PC-9 (cell line): Measurements from ENCODE around the gene OGFOD2. TPM values are rescaled to one million over a fixed set of nuclear protein-coding genes. Genes with fewer than 3 reads are reported as not detected.
A peak's percentile ranks its signal among the peaks of the same experiment; 100 is the strongest.

ENCODE experiments used
- BruUV-seq: library from RNA; stranded (reverse); fragments of 400-500 nt; replicated peaks from 2 replicates; lab custom pipeline; 2021; lab: Mats Ljungman, UMichigan
- CTCF ChIA-PET: fragments of 300-600 bp; sonication (Branson Sonifier 250); formaldehyde crosslinking; loops from one replicate; lab custom pipeline; 2022; ENCODE audit warnings: antibody characterized with exemption; lab: Charles Lee
- POLR2A ChIA-PET: fragments of 300-600 bp; sonication (Branson Sonifier 250); formaldehyde crosslinking; loops from one replicate; lab custom pipeline; 2022; ENCODE audit warnings: antibody characterized with exemption; ENCODE audit not compliant: unreplicated experiment; lab: Charles Lee
- DNase-seq, 2 experiments: peaks; one replicate each; pipeline versions ENCODE4 v3.0.0 to v3.0.0-alpha.2; 2015 to 2022; ENCODE audit warnings: mixed read lengths in 1 of 2
- H2AFZ ChIP-seq: fragments of 200-600 bp; sonication (generic); 2 replicates; pipeline ENCODE4 v1.8.1; 2017; ENCODE audit warnings: antibody characterized with exemption
- H3F3A ChIP-seq: fragments of 200-600 bp; sonication (generic); 2 replicates; pipeline ENCODE4 v1.8.1; 2017; ENCODE audit warnings: antibody characterized with exemption, mild to moderate bottlenecking, low read depth; ENCODE audit not compliant: insufficient read depth
- H3K27ac ChIP-seq: fragments of 200-600 bp; sonication (generic); 2 replicates; pipeline ENCODE4 v1.6.1; 2016; ENCODE audit warnings: mixed run types
- H3K27me3 ChIP-seq: fragments of 200-600 bp; sonication (generic); 2 replicates; pipeline ENCODE4 v1.6.1; 2016; ENCODE audit warnings: low read depth, mixed run types; ENCODE audit not compliant: insufficient read depth
- H3K36me3 ChIP-seq: fragments of 200-600 bp; sonication (generic); 2 replicates; pipeline ENCODE4 v1.6.1; 2016; ENCODE audit warnings: low read depth, mixed run types
- H3K4me1 ChIP-seq: fragments of 200-600 bp; sonication (generic); replicated peaks from 2 replicates; pipeline ENCODE4 v1.6.1; 2016; ENCODE audit warnings: mixed run types; ENCODE audit not compliant: insufficient read depth
- H3K4me2 ChIP-seq: fragments of 200-600 bp; sonication (generic); 2 replicates; pipeline ENCODE4 v1.6.1; 2017; ENCODE audit warnings: mixed run types
- H3K4me3 ChIP-seq: fragments of 200-600 bp; sonication (generic); 2 replicates; pipeline ENCODE4 v1.6.1; 2016; ENCODE audit warnings: mixed run types
- H3K79me2 ChIP-seq: fragments of 200-600 bp; sonication (generic); 2 replicates; pipeline ENCODE4 v1.6.1; 2017; ENCODE audit warnings: low read depth, mixed run types
- H3K9me2 ChIP-seq: fragments of 200-600 bp; sonication (generic); 2 replicates; pipeline ENCODE4 v1.8.1; 2017; ENCODE audit warnings: mild to moderate bottlenecking; ENCODE audit not compliant: insufficient read depth
- H3K9me3 ChIP-seq: fragments of 200-600 bp; sonication (generic); 2 replicates; pipeline ENCODE4 v1.8.1; 2016; ENCODE audit warnings: low read depth; ENCODE audit not compliant: insufficient read depth
- H4K20me1 ChIP-seq: fragments of 200-600 bp; sonication (generic); 2 replicates; pipeline ENCODE4 v1.8.1; 2017; ENCODE audit not compliant: insufficient read depth
- EZH2 ChIP-seq: fragments of 200-600 bp; sonication (generic); IDR thresholded peaks from 2 replicates; pipeline ENCODE4 v1.8.0; 2017; ENCODE audit warnings: antibody characterized with exemption, low read depth
- intact Hi-C: fragments of 100-400 bp; cut with micrococcal nuclease; formaldehyde crosslinking; loops from one replicate; pipeline ENCODE4 v1.10.0; 2022; ENCODE audit not compliant: unreplicated experiment
- total RNA-seq: library from RNA; stranded (reverse); gene quantifications from 2 replicates; pipeline ENCODE4 v1.2.3, GENCODE V29; 2021
- TF ChIP-seq, protein P1 (sequence below): fragments of 200-600 bp; sonication (generic); conservative IDR thresholded peaks from 2 replicates; pipeline ENCODE4 v1.6.1; 2017; ENCODE audit warnings: mixed run types, antibody characterized with exemption, mild to moderate bottlenecking, moderate library complexity

Gene OGFOD2
- total RNA-seq, 1 experiment from 2014 or later = 33.5 TPM

DNA sequence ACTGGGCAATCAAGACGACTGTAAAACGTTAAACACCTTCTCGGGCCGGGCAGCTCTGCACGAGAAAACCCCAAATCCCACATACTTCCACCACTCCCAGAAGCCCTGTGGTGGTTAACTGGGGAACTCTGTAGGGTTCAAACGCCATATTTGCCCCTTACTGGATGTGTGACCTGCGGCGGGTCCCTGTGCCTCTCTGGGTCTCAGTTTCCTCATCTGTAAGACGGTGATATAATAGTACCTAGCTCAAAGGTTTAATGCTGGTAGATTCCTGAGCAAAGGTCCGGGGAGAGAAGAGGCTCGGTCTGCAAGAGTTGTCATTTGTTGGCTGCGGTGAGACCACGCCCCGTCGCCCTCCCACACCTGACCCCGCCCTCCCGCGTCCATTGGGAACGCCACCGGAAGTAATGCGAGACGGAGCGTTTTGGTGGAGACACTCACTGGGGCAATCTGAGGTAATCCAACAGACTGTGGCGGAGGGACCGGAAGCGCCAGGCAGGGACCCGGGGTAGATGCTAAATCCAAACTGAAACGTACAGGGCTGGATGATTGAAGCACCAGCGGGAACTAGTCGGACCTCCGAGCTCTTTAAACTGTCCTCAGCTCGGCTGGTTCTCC is 661 bp upstream of the OGFOD2 start:
- H3K4me3 ChIP-seq = peak overlapping the region; percentile 94
- peaks cover 9% of the 10 kb centered on the region; the same call in 1 of the 2 replicates for H3K4me1 ChIP-seq
- no peaks in the 10 kb centered on the region for H3K36me3 ChIP-seq
- no peak for TF ChIP-seq EZH2
- TF ChIP-seq, protein P1, sequence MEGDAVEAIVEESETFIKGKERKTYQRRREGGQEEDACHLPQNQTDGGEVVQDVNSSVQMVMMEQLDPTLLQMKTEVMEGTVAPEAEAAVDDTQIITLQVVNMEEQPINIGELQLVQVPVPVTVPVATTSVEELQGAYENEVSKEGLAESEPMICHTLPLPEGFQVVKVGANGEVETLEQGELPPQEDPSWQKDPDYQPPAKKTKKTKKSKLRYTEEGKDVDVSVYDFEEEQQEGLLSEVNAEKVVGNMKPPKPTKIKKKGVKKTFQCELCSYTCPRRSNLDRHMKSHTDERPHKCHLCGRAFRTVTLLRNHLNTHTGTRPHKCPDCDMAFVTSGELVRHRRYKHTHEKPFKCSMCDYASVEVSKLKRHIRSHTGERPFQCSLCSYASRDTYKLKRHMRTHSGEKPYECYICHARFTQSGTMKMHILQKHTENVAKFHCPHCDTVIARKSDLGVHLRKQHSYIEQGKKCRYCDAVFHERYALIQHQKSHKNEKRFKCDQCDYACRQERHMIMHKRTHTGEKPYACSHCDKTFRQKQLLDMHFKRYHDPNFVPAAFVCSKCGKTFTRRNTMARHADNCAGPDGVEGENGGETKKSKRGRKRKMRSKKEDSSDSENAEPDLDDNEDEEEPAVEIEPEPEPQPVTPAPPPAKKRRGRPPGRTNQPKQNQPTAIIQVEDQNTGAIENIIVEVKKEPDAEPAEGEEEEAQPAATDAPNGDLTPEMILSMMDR = no peak
- H2AFZ ChIP-seq = peak overlapping the region; percentile 100
- peak overlapping the region; percentile 100 for H3K4me2 ChIP-seq
- H3K27me3 ChIP-seq = no peaks in the 10 kb centered on the region
- no peaks in the 10 kb centered on the region for H3K9me2 ChIP-seq
- H3K9me3 ChIP-seq = no peaks in the 10 kb centered on the region
- H3F3A ChIP-seq = peaks cover 7% of the 10 kb centered on the region; the same call in 1 of the 2 replicates
- peaks cover 16% of the 10 kb centered on the region for H3K79me2 ChIP-seq
- DNase-seq = peak; percentile 90 to 98
- peak overlapping the region; percentile 77 for H3K27ac ChIP-seq
- CTCF ChIA-PET = interaction anchor here (0.6 to 1.0 kb wide), 3 partner anchors 199 to 878 kb away, joined by 4 to 5 read pairs (median 4); no protein-coding TSS in a partner anchor
- H4K20me1 ChIP-seq = no peaks in the 10 kb centered on the region
- TSS peak; percentile 76 for BruUV-seq
- intact Hi-C loops = loop anchor here (2.0 to 10.0 kb wide), 2 partner anchors 258 to 630 kb away; partner anchors contain the start of genes DDX55, MPHOSPH9 and MTRFR
- POLR2A ChIA-PET = interaction anchor here (0.6 to 1.0 kb wide), 6 partner anchors 63 to 276 kb away, joined by 3 to 10 read pairs (median 6); partner anchors contain the start of genes MPHOSPH9 and MTRFR

DNA sequence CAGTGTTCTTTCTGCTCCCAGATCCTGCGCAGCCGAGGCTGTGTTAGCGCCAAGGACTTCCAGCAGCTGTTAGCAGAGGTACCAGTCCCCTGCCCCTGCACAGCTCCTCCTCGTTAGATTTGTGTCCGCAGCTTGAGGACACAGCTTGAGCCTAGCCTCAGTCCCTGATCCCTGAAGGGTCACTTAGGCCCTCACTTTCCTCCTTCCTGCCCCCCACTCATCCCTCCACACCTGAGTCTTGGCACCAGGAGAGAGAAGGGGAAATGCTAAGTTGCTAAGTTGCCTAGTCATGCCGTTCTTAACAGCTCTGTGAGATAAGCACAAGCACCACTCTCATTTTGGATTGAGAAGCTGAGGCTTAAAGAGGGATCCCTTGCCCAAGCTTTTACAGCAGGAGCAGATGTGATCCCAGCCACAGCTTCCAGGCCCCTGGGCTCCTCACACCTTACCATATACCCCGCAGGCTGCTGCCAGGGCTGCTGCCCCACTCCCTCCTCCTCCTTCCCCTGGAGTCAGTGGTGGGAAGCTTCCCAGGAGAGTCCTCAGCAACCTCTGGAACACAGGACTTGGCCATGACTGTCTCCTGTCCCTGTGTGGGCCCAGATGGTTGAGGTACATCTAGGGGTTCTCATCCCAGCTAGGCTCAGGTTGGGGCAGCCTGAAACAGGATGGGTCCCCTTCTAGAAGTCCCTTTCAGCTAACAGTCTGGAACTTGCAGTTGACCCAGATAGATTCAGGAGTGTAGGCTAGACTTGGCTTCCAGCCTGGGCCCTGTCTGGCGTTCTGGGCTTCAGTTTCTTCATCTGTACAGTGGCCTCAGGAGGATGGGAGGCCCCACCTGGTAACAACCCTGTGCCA is 975 bp downstream of the OGFOD2 start:
- peaks cover 7% of the 10 kb centered on the region; the same call in 1 of the 2 replicates for H3F3A ChIP-seq
- H3K27me3 ChIP-seq = no peaks in the 10 kb centered on the region
- no peak for DNase-seq
- no peaks in the 10 kb centered on the region for H3K36me3 ChIP-seq
- peaks cover 18% of the 10 kb centered on the region for H3K79me2 ChIP-seq
- CTCF ChIA-PET = interaction anchor here (0.6 to 1.1 kb wide), 3 partner anchors 29 to 262 kb away, joined by 3 to 4 read pairs (median 4); no protein-coding TSS in a partner anchor
- no peaks in the 10 kb centered on the region for H3K9me3 ChIP-seq
- peak overlapping the region; percentile 100 for H3K4me2 ChIP-seq
- intact Hi-C loops = loop anchor here (2.0 to 10.0 kb wide), 2 partner anchors 257 to 629 kb away; partner anchors contain the start of genes DDX55, MPHOSPH9 and MTRFR
- H3K4me3 ChIP-seq = peak overlapping the region; percentile 94
- TF ChIP-seq, protein P1 = no peak
- TF ChIP-seq EZH2 = no peak
- no peaks in the 10 kb centered on the region for H4K20me1 ChIP-seq
- peak overlapping the region; percentile 100 for H2AFZ ChIP-seq
- peak overlapping the region; percentile 31; the same call in 1 of the 2 replicates for H3K27ac ChIP-seq
- no peaks in the 10 kb centered on the region for H3K9me2 ChIP-seq
- H3K4me1 ChIP-seq = peaks cover 9% of the 10 kb centered on the region; the same call in 1 of the 2 replicates
- BruUV-seq = no TSS peak
- POLR2A ChIA-PET = interaction anchor here (0.6 to 0.7 kb wide), 2 partner anchors 8 to 178 kb away, joined by 5 read pairs; no protein-coding TSS in a partner anchor

DNA sequence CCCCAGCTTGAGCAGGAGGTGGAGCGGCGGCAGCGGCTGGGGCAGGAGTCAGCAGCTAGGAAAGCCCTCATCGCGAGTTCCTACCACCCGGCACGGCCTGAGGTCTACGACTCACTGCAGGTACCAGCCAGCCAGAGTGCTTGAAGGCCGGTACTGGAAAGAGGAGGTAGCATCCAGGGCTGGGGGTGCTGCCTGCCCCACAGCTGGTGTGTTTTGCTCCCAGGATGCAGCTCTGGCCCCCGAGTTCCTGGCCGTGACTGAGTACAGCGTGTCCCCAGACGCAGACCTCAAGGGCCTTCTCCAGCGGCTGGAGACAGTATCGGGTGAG is 1.6 kb downstream of the OGFOD2 start:
- CTCF ChIA-PET = no interaction called here
- POLR2A ChIA-PET = no interaction called here
- no peak overlapping the region for H2AFZ ChIP-seq
- H3K4me1 ChIP-seq = peaks cover 11% of the 10 kb centered on the region; the same call in 1 of the 2 replicates
- TF ChIP-seq, protein P1 = no peak
- no peak for TF ChIP-seq EZH2
- H3K36me3 ChIP-seq = no peaks in the 10 kb centered on the region
- H3K4me2 ChIP-seq = peak overlapping the region; percentile 100
- no peak for DNase-seq
- H3K27me3 ChIP-seq = no peaks in the 10 kb centered on the region
- H3F3A ChIP-seq = peaks cover 7% of the 10 kb centered on the region; the same call in 1 of the 2 replicates
- H3K4me3 ChIP-seq = peak overlapping the region; percentile 94; the same call in 1 of the 2 replicates
- H3K9me3 ChIP-seq = no peaks in the 10 kb centered on the region
- H3K79me2 ChIP-seq = peaks cover 24% of the 10 kb centered on the region
- no peaks in the 10 kb centered on the region for H4K20me1 ChIP-seq
- H3K27ac ChIP-seq = no peak overlapping the region
- H3K9me2 ChIP-seq = no peaks in the 10 kb centered on the region
- no TSS peak for BruUV-seq
- intact Hi-C loops = loop anchor here (10.0 kb wide), 1 partner anchor 628 kb away; the partner anchor contains the start of gene DDX55
